HL-60/S4 treated with retinoic acid at 250 ng/mL for 4 days and 3 days (cell line): ENCODE results near the gene PCSK6.
"Not testable (repeated sequence)": the region's sequence is repeated elsewhere in the genome, so short reads cannot be mapped to it uniquely, and the experiment has no call there.

Experiments
- in situ Hi-C: fragments of 300-500 bp; cut with MboI; formaldehyde crosslinking; loops from 2 replicates; pipeline ENCODE4 v1.7.0; 2022; ENCODE audit warnings: low sequenced_read_pairs

The PCSK6 gene

GRCh38 chr15:101407439-101407838, 82.1 kb downstream of the PCSK6 start:
- in situ Hi-C loops, result no loop called here

- in situ Hi-C loops, result no loop called here
Observed at GRCh38 chr15:101406526-101407195, 82.8 kb downstream of the PCSK6 start.

GRCh38 chr15:101406036-101406435, 83.5 kb downstream of the PCSK6 start:
- in situ Hi-C loops, result no loop called here

GRCh38 chr15:101404245-101404644, 85.3 kb downstream of the PCSK6 start:
- in situ Hi-C loops, result no loop called here

- in situ Hi-C loops, result not testable (repeated sequence)
Observed at GRCh38 chr15:101402883-101403282, 86.6 kb downstream of the PCSK6 start.

- in situ Hi-C loops, result no loop called here
Observed at GRCh38 chr15:101401286-101401685, 88.2 kb downstream of the PCSK6 start.

GRCh38 chr15:101399431-101399830, 90.1 kb downstream of the PCSK6 start:
- in situ Hi-C loops, result no loop called here

GRCh38 chr15:101398247-101398646, 91.3 kb downstream of the PCSK6 start:
- in situ Hi-C loops, result no loop called here

- in situ Hi-C loops, result no loop called here
Observed at GRCh38 chr15:101397521-101398003, 91.9 kb downstream of the PCSK6 start.

GRCh38 chr15:101396484-101397261, 92.8 kb downstream of the PCSK6 start:
- in situ Hi-C loops, result no loop called here

GRCh38 chr15:101394654-101395053, 94.9 kb downstream of the PCSK6 start:
- in situ Hi-C loops, result no loop called here

- in situ Hi-C loops, result no loop called here
Observed at GRCh38 chr15:101394056-101394630, 95.4 kb downstream of the PCSK6 start.

- in situ Hi-C loops, result no loop called here
Observed at GRCh38 chr15:101393172-101393571, 96.3 kb downstream of the PCSK6 start.

GRCh38 chr15:101391981-101392640, 97.4 kb downstream of the PCSK6 start:
- in situ Hi-C loops, result no loop called here

- in situ Hi-C loops, result no loop called here
Observed at GRCh38 chr15:101391431-101391830, 98.1 kb downstream of the PCSK6 start.

- in situ Hi-C loops, result no loop called here
Observed at GRCh38 chr15:101390462-101390861, 99.0 kb downstream of the PCSK6 start.

- in situ Hi-C loops, result no loop called here
Observed at GRCh38 chr15:101390060-101390459, 99.4 kb downstream of the PCSK6 start.

- in situ Hi-C loops, result no loop called here
Observed at GRCh38 chr15:101389362-101389761, 100.1 kb downstream of the PCSK6 start.

- in situ Hi-C loops, result no loop called here
Observed at GRCh38 chr15:101388046-101388445, 101.5 kb downstream of the PCSK6 start.

- in situ Hi-C loops, result no loop called here
Observed at GRCh38 chr15:101387574-101387973, 101.9 kb downstream of the PCSK6 start.

- in situ Hi-C loops, result no loop called here
Observed at GRCh38 chr15:101386967-101387366, 102.5 kb downstream of the PCSK6 start.
